Measurements from ENCODE around the gene FOXE3. TPM values are rescaled to one million over a fixed set of nuclear protein-coding genes. Genes with fewer than 3 reads are reported as not detected.

The FOXE3 gene
- total and polyA plus RNA-seq, 2 of the 8 experiments (the other 6 are each of a cell fraction or from before 2014, with no cell fraction given) = 0.18 TPM; not detected in 1

GRCh38 chr1:47407481-47407880, 8.6 kb upstream of the FOXE3 start:
- Histone ChIP-seq H3K27me3 (replicated peaks in 1 of 4; ENCODE audit: control insufficient read depth in 3 of 4, extremely low read depth in 1 of 4, insufficient read depth in 3 of 4, low read length in 3 of 4) (peaks cover 0 to 8% (median 1%) of the 10 kb centered on the region in 4 experiments; a peak in 4 of 7 replicates), H4K8ac (ENCODE audit: extremely low read depth, insufficient read depth, low read length) (no peak overlapping the region), H3K23ac (ENCODE audit: insufficient read length) (no peak overlapping the region), H2AK5ac (ENCODE audit: low read depth, low read length) (no peak overlapping the region), H2BK20ac (ENCODE audit: low read length) (no peak overlapping the region), H2BK12ac (ENCODE audit: low read depth, low read length) (no peak overlapping the region), H2BK15ac (ENCODE audit: low read length) (no peak overlapping the region), H3K79me2 (ENCODE audit: control insufficient read depth in 1 of 2, insufficient read depth in 2 of 2, low read length in 2 of 2) (no peaks in the 10 kb centered on the region), H3K27ac (ENCODE audit: low read depth, low read length) (no peak overlapping the region), H2AFZ (ENCODE audit: low read length) (no peak overlapping the region), H2BK120ac (replicated peaks; ENCODE audit: low read depth, low read length) (no peak overlapping the region), H2BK5ac (ENCODE audit: low read depth, low read length) (no peak overlapping the region), H4K5ac (ENCODE audit: insufficient read length, low read depth, low read length) (no peak overlapping the region), H3K4ac (replicated peaks; ENCODE audit: insufficient read length, low read depth, low read length) (no peak overlapping the region), H3K23me2 (ENCODE audit: low read depth, low read length) (no peaks in the 10 kb centered on the region), H3K4me1 (replicated peaks in 1 of 4; ENCODE audit: control insufficient read depth in 3 of 4, insufficient read depth in 4 of 4, low read length in 3 of 4) (no peaks in the 10 kb centered on the region; a peak in 1 of 7 replicates), H3K36me3 (ENCODE audit: control insufficient read depth in 2 of 4, insufficient read depth in 4 of 4, low read length in 3 of 4) (no peaks in the 10 kb centered on the region), H3K9ac (replicated peaks in 1 of 4; ENCODE audit: extremely low read depth in 1 of 4, low read depth in 3 of 4, low read length in 3 of 4) (no peak overlapping the region), H3K4me2 (ENCODE audit: insufficient read depth in 1 of 2, low read depth in 2 of 2, low read length in 2 of 2) (no peak overlapping the region), H3K4me3 (ENCODE audit: extremely low read depth in 1 of 4, insufficient read depth in 2 of 4, low read depth in 3 of 4, low read length in 4 of 4) (no peak overlapping the region), H3K56ac (replicated peaks; ENCODE audit: insufficient read length, low read depth, low read length) (no peak overlapping the region), H3K79me1 (ENCODE audit: low read depth, low read length) (no peaks in the 10 kb centered on the region), H4K20me1 (replicated peaks in 1 of 2; ENCODE audit: control insufficient read depth in 1 of 2, insufficient read depth in 2 of 2, low read length in 2 of 2) (no peaks in the 10 kb centered on the region), H4K91ac (replicated peaks; ENCODE audit: insufficient read length, low read length) (no peak overlapping the region), H3K9me3 (ENCODE audit: insufficient read depth in 2 of 2, low read depth in 1 of 2, low read length in 1 of 2) (no peaks in the 10 kb centered on the region), H3K14ac (ENCODE audit: insufficient read length) (no peak overlapping the region), H3K18ac (ENCODE audit: extremely low read depth, low read length) (no peak overlapping the region)
- 76% methylated on average over 3 of the region's 3 CpGs; no CpG with 5 or more reads in 1 of the 2 experiments for WGBS, 2 experiments (ENCODE audit: extremely low coverage in 1 of 2, insufficient coverage in 1 of 2, insufficient read length in 1 of 2, insufficient replicate concordance in 2 of 2, low coverage in 1 of 2, low lambda C conversion rate in 2 of 2, missing lambda C conversion rate in 1 of 2)
- TF ChIP-seq MAFK (IDR thresholded peaks at IDR 0.05; ENCODE audit: low read depth, low read length) (no peak), TAF1 (IDR thresholded peaks at IDR 0.05; ENCODE audit: low read depth, low read length) (no peak), EGR1 (IDR thresholded peaks at IDR 0.05; ENCODE audit: borderline replicate concordance, low read depth, low read length) (no peak), CHD1 (IDR thresholded peaks at IDR 0.05; ENCODE audit: low read depth, low read length) (no peak), MAX (IDR thresholded peaks at IDR 0.05) (no peak)
- DNase-seq (ENCODE audit: low read depth in 1 of 2, low spot score in 2 of 2) (no peak), FAIRE-seq (no peak)
- CTCF ChIA-PET (ENCODE audit: partially characterized antibody) = interaction anchor here (0.9 to 3.8 kb wide), 9 partner anchors 10 to 319 kb away, joined by 3 to 41 read pairs (median 4); partner anchors contain the start of gene FOXD2
- POLR2A ChIA-PET (ENCODE audit: partially characterized antibody) = no interaction called here

Measured in H1 (cell line).